Small intestine (tissue), 7 donors: ENCODE results near the gene IFNB1. TPM values are rescaled to one million over a fixed set of nuclear protein-coding genes. Genes with fewer than 3 reads are reported as not detected.

Experiments
- DNase-seq, 2 donors: peaks; one replicate each; pipeline versions ENCODE4 v3.0.0 to v3.0.0-alpha.2; 2013
- FAIRE-seq: peaks from 2 replicates; lab custom pipeline; 2012; peaks lifted over from hg19 to GRCh38; lab: Jason Lieb, UNC
- H3K27ac ChIP-seq, 3 donors: one replicate each; pipeline ENCODE4 v1.5.1; 2013; ENCODE audit warnings: low read length in 2 of 3, mild to moderate bottlenecking in 2 of 3, control low read depth in 1 of 3, inconsistent platforms in 1 of 3, low read depth in 1 of 3, moderate library complexity in 1 of 3
- H3K27me3 ChIP-seq, 3 donors: one replicate each; pipeline ENCODE4 v1.6.1; 2013; ENCODE audit warnings: low read length in 3 of 3, inconsistent platforms in 1 of 3; ENCODE audit not compliant: control insufficient read depth in 3 of 3, insufficient read depth in 3 of 3
- H3K36me3 ChIP-seq, 3 donors: one replicate each; pipeline ENCODE4 v1.6.1; 2013; ENCODE audit warnings: low read length in 3 of 3, inconsistent platforms in 1 of 3, low read depth in 1 of 3, mild to moderate bottlenecking in 1 of 3, moderate library complexity in 1 of 3; ENCODE audit not compliant: control insufficient read depth in 3 of 3, insufficient read depth in 2 of 3
- H3K4me1 ChIP-seq, 3 donors: one replicate each; pipeline ENCODE4 v1.6.1; 2013; ENCODE audit warnings: low read length in 2 of 3, inconsistent platforms in 1 of 3, low read depth in 1 of 3, mild to moderate bottlenecking in 1 of 3, moderate library complexity in 1 of 3; ENCODE audit not compliant: control insufficient read depth in 3 of 3, insufficient read depth in 2 of 3
- H3K4me3 ChIP-seq, 3 donors: one replicate each; pipeline ENCODE4 v1.5.1; 2013; ENCODE audit warnings: low read length in 3 of 3, control low read depth in 1 of 3, inconsistent platforms in 1 of 3, low read depth in 1 of 3, mild to moderate bottlenecking in 1 of 3, moderate library complexity in 1 of 3
- H3K9me3 ChIP-seq, 2 donors: one replicate each; pipeline ENCODE4 v1.6.1; 2013; ENCODE audit warnings: low read depth in 1 of 2, low read length in 1 of 2; ENCODE audit not compliant: control insufficient read depth in 2 of 2, insufficient read depth in 1 of 2
- WGBS, 3 donors: extraction: QIAGEN DNeasy Blood & Tissue Kit; methylation state at CpG; one replicate each; pipeline ENCODE4 v1.1.7; 2013; 5-methylcytosine and 5-hydroxymethylcytosine counted together
- polyA plus RNA-seq, 4 donors: library from polyadenylated mRNA; stranded (reverse) in 3 of 4; unstranded in 1 of 4; fragments of 200-250 nt in 3 of 4; fragments of 120-200 nt in 1 of 4; gene quantifications; one replicate each; pipeline versions ENCODE4 v1.2.1 to v1.2.3, GENCODE V29; 2013
- donor health status: healthy with polysubstance abuse.
- donor health status: control.
- donor health status: control.
- donor health status: Bipolar disorder and iron deficiency.
- donor health status: healthy.

IFNB1 gene
- polyA plus RNA-seq, 4 donors: not detected

DNA sequence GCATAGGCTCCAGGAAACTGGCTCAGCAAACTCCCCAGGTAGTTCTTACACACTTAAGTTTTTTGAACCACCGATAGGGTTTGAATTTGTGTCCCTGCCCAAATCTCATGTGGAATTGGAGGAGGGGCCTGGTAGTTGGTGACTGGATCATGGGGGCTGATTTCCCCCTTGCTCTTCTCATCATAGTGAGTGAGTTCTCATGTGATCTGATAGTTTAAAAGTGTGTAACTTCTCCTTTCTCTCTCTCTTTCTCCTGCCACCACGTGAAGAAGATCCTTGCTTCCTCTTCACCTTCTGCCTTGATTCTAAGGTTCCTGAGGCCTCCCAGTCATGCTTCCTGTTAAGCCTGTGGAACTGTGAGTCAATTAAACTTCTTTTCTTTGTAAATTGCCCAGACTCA lies 23.9 kb downstream of the IFNB1 start:
- no peak overlapping the region for H3K4me3 ChIP-seq
- no peaks in the 10 kb centered on the region for H3K27me3 ChIP-seq
- no peaks in the 10 kb centered on the region for H3K4me1 ChIP-seq
- no peak for DNase-seq
- no peak for FAIRE-seq
- no peaks in the 10 kb centered on the region for H3K9me3 ChIP-seq
- no peaks in the 10 kb centered on the region for H3K36me3 ChIP-seq
- WGBS, 3 donors: 42 to 51% (median 42%) methylated on average over 2 of the region's 2 CpGs
- no peak overlapping the region for H3K27ac ChIP-seq

DNA sequence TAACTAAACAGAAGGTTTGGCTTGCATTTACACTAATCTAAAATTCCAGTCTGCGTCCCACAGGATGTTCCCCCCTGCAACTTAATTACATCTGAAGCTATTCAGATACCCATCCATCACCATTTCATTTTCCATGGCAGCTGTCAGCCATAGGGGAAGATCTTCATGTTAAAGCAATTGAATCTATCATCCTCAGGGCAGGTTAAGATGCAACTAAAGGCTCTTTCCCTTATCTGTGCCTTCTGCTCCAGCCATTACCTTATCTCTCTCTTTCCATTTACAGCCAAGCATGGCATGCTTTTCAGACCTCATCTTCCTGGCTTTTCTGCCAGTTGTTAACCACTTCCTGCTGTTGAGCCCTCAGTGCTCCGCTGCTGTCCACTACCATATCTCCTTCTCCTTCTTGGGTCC lies 30.5 kb downstream of the IFNB1 start:
- 75 to 84% (median 76%) methylated on average over 2 of the region's 2 CpGs for WGBS, 3 donors
- Histone ChIP-seq H3K4me1 (no peaks in the 10 kb centered on the region), H3K9me3 (no peaks in the 10 kb centered on the region), H3K4me3 (no peak overlapping the region), H3K36me3 (no peaks in the 10 kb centered on the region), H3K27ac (no peak overlapping the region), H3K27me3 (peaks cover 0 to 2% (median 0%) of the 10 kb centered on the region in 3 donors)
- FAIRE-seq: no peak
- DNase-seq: no peak

DNA sequence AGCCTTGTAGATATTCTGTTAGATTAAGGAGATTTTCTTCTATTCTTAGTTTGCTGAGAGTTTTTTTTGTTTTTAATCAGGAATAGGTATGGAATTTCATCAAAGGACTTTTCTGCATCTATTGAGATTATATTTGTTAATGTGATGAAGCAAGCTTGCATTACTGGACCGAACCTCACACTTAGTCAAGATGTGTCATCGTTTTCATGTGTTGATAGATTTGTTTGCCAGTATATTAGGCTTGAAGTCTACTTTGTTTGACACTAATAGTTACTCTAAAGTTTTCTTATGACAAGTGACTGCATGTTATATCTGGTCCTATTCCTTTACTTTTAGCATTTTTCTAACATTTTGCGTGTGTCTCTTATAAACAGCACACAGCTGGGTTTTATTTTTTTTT lies 33.9 kb downstream of the IFNB1 start:
- Histone ChIP-seq H3K36me3 (no peaks in the 10 kb centered on the region), H3K4me1 (peaks cover 0 to 4% (median 3%) of the 10 kb centered on the region in 3 donors), H3K27me3 (peaks cover 0 to 2% (median 0%) of the 10 kb centered on the region in 3 donors), H3K9me3 (no peaks in the 10 kb centered on the region), H3K27ac (no peak overlapping the region), H3K4me3 (no peak overlapping the region)
- 72 to 83% (median 83%) methylated on average over 3 of the region's 3 CpGs for WGBS, 3 donors
- FAIRE-seq: no peak
- no peak for DNase-seq

DNA sequence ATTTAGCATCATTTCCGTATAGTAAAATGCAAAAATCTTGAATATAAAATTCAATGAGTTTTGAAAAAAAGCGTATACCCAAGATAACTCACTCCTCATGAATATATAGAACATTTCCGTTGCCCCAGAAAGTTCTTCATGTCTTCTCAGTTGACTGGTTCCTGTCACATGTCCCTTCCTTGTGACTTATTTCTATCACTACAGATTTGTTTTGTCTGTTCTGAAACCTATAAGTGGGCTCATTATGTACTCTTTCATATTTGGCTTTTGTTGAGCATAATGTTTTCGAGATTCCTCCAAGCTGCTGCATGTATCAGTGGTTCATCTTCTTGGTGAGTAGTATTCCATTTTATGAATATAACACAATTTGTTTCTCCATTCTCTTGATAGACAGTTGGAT lies 35.3 kb downstream of the IFNB1 start:
- H3K9me3 ChIP-seq: no peaks in the 10 kb centered on the region
- peaks cover 0 to 2% (median 0%) of the 10 kb centered on the region in 3 donors for H3K27me3 ChIP-seq
- WGBS, 3 donors: 88 to 92% (median 90%) methylated on average over 4 of the region's 4 CpGs
- DNase-seq (no peak), FAIRE-seq (no peak)
- no peaks in the 10 kb centered on the region for H3K36me3 ChIP-seq
- H3K4me3 ChIP-seq: no peak overlapping the region
- H3K27ac ChIP-seq: no peak overlapping the region
- peaks cover 0 to 4% (median 3%) of the 10 kb centered on the region in 3 donors for H3K4me1 ChIP-seq

DNA sequence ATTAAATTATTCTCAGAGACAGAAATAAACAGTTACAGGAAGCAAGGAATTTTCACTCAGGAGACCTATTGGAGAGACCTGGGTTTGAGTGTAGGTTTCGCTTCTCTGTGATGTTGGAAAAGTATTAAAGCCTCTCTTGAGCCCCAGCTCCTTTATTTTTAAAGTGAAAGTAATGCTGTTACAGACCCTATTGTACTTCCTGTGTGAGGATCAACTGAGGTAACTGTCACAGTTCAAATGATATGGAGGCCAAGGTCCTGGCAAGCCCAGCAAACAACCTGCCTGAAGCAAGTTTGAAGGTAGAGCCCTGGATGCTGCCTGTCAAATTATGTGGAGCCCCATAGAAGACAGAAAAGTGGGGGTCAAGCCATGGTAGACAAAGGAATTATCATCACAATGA lies 38.4 kb downstream of the IFNB1 start:
- Histone ChIP-seq H3K4me3 (no peak overlapping the region), H3K36me3 (no peaks in the 10 kb centered on the region), H3K4me1 (peaks cover 0 to 4% (median 3%) of the 10 kb centered on the region in 3 donors), H3K27ac (no peak overlapping the region), H3K27me3 (no peaks in the 10 kb centered on the region), H3K9me3 (no peaks in the 10 kb centered on the region)
- 78 to 84% (median 82%) methylated on average over 1 of the region's 1 CpG for WGBS, 3 donors
- DNase-seq (no peak), FAIRE-seq (no peak)

DNA sequence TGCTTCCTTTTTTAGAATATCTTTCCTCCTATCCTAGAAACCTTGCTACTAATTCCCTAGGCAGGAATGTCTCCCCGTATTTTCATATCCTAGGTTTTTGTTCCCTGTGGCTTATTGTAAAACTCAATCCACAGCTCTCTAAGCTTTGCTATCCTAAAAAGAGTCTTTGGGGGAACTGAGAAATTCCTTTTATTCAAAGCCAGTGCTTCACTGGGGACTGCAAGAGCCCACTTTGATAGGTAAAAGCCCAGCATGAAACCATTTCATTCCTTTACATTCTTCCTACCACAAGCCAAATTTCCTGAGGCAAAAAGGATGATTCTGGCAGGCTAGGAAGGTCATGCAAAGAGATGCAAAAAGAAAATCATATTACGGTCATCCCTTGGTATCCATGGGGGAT lies 40.5 kb downstream of the IFNB1 start:
- FAIRE-seq (no peak), DNase-seq (no peak)
- Histone ChIP-seq H3K36me3 (no peaks in the 10 kb centered on the region), H3K27ac (no peak overlapping the region), H3K4me3 (no peak overlapping the region), H3K4me1 (peaks cover 0 to 4% (median 3%) of the 10 kb centered on the region in 3 donors), H3K27me3 (no peaks in the 10 kb centered on the region), H3K9me3 (no peaks in the 10 kb centered on the region)
- WGBS, 3 donors: 93 to 94% (median 93%) methylated on average over 2 of the region's 2 CpGs

DNA sequence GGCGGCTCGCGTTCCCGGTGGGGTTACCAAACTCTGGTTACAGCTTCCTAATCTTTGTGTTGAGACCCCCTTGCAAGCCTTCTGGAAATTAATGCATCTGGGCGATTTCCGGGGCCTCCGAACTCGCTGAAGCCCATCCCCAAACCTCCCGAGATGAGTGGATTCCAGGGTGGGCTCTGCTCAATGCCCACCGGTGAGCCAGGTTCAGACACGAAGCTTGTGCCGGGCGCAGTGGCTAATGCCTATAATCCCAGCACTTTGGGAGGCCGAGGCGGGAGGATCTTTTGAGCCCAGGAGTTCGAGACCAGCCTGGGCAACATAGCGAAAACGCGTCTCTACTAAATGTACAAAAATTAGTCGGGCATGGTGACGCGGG lies 45.9 kb downstream of the IFNB1 start:
- Histone ChIP-seq H3K27me3 (no peaks in the 10 kb centered on the region), H3K9me3 (no peaks in the 10 kb centered on the region), H3K36me3 (no peaks in the 10 kb centered on the region), H3K4me1 (peaks cover 0 to 4% (median 0%) of the 10 kb centered on the region in 3 donors), H3K27ac (peak overlapping the region; percentile 28 to 74 (median 52)), H3K4me3 (peak overlapping the region in 2 of 3 donors; percentile 38 to 53)
- DNase-seq (no peak), FAIRE-seq (no peak)
- 71 to 77% (median 73%) methylated on average over 22 of the region's 22 CpGs for WGBS, 3 donors

DNA sequence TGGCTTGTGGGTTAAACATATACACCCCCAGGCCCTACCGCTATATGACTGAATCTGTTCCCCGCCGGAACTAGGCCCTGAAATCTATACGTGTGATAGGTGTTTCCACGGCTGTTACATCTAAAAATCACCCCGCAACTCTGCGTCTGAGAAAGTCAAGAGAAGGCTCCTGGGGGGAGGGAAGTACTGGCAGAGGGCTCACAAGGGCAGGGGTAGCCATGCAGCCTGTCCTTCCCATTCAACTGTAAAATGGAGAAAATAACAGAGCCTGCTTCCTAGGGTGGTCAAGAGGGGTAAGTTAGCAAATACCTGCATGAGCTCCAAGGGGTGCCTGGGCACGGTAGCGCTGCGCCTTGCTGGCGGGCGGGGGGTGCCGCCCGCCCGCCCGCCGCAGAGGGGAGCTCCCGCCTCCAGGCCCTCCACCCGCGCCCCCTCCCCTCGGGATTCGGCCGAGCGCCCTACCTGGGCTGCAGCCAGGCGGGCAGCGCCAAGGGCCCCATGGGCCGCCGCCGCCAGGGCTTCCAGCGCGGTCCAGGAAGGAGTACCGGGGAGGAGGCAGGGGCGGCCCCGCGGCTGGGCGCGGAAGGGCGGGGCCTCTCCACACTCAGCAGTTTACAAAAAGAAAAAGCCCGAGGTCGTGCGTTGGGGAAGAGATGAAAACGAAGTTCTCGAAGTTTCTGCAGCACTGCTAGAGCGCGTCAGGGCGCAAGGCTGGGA lies 46.5 kb downstream of the IFNB1 start, which contains the start of gene HACD4:
HACD4 (minus strand) TSS at position 550 of the 717 bp plus-strand sequence; CDS start at position 500, 50 bp downstream.
- H3K27ac ChIP-seq: peak within 1 kb of the TSS; percentile 28 to 74 (median 68)
- peaks cover 0 to 4% (median 0%) of the 10 kb centered on the region in 3 donors for H3K4me1 ChIP-seq
- H3K36me3 ChIP-seq: no peaks in the 10 kb centered on the region
- FAIRE-seq (no peak), DNase-seq (peak; percentile 27 to 61)
- 8 to 19% (median 11%) methylated on average over 29 to 46 of the region's 46 CpGs for WGBS, 3 donors
- no peaks in the 10 kb centered on the region for H3K9me3 ChIP-seq
- H3K4me3 ChIP-seq: peak within 1 kb of the TSS; percentile 38 to 53 (median 52)
- no peaks in the 10 kb centered on the region for H3K27me3 ChIP-seq
